ENCODE measurements around the gene RAD54L.

DNA sequence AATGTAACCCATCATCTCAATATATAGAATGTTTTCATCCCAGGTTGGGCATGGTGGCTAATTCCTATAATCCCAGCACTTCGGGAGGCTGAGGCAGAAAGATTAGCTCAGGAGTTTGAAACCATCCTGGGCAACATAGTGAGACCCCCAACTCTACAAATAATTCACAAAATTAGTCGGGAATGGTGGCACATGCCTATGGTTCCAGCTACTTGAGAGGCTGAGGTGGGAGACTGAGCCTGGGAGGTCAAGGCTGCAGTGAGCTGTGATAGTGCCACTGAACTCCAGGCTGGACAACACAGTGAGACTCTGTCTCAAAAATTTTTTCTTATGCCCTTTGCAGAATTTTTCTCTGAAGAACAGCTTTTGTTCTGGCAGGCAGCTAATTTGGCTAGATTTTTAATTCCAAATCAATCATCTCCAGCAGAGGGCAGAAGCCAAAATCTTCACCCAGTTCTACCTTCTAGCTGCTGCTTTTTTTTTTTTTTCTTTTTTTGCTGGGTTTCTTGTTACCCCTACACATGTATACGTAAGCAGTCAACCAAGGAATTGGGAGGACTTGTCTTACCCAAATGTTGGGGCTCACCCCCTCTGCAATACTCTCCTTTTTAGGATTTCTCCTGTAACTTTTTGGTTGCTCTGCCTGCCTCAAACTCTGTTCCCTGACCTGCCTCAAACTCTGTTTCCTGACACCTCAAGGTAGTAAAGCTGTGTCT lies 2.7 kb upstream of the RAD54L start:
- TF ChIP-seq, protein P1, sequence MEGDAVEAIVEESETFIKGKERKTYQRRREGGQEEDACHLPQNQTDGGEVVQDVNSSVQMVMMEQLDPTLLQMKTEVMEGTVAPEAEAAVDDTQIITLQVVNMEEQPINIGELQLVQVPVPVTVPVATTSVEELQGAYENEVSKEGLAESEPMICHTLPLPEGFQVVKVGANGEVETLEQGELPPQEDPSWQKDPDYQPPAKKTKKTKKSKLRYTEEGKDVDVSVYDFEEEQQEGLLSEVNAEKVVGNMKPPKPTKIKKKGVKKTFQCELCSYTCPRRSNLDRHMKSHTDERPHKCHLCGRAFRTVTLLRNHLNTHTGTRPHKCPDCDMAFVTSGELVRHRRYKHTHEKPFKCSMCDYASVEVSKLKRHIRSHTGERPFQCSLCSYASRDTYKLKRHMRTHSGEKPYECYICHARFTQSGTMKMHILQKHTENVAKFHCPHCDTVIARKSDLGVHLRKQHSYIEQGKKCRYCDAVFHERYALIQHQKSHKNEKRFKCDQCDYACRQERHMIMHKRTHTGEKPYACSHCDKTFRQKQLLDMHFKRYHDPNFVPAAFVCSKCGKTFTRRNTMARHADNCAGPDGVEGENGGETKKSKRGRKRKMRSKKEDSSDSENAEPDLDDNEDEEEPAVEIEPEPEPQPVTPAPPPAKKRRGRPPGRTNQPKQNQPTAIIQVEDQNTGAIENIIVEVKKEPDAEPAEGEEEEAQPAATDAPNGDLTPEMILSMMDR (IDR thresholded peaks at IDR 0.05): no peak
- TF ChIP-seq POLR2A (IDR thresholded peaks at IDR 0.05) (no peak), POLR2AphosphoS5 (IDR thresholded peaks at IDR 0.05) (no peak)

Measured in sigmoid colon (tissue), 4 donors.